GM08714 (cell line): ENCODE data around the gene MSL1.

Experiments
- H3K4me3 ChIP-seq: fragments of 200-500 bp; sonication (Bioruptor generic); 2 replicates; pipeline ENCODE4 v1.5.1; 2014; ENCODE audit warnings: mild to moderate bottlenecking, low read length, inconsistent platforms
- ZNF274 ChIP-seq: IDR thresholded peaks from 2 replicates; pipeline ENCODE4 v1.6.1; 2012; ENCODE audit warnings: mild to moderate bottlenecking, low read depth, low read length

Gene MSL1

DNA sequence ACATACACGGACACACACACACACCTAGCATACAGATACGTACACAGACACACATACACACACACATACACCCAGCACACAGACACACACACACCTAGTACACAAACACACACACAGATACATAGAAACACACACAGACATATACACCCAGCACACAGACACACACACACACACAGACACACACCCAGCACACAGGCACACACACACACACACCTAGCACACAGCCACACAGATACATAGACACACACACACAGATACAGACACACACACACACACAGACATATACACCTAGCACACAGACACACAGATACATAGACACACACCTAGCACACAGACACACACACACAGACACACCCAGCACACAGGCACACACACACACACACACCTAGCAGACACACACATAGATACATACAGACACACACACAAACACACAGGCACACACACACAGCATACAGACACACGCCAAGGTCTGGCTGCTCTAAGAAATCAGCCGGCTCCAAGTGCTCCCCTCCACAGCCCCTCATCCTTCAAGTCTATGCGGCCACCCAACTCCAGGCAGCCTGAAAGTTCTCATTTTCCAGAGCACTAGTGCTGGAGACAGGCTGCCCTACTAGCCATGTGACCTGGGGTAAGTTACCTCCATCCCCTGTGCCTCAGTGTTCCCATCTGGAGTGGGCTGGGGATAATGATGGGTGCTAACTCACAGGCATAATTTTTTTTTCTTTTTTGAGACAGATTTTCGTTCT lies 34.5 kb upstream of the MSL1 start:
- TF ChIP-seq ZNF274, result no peak

DNA sequence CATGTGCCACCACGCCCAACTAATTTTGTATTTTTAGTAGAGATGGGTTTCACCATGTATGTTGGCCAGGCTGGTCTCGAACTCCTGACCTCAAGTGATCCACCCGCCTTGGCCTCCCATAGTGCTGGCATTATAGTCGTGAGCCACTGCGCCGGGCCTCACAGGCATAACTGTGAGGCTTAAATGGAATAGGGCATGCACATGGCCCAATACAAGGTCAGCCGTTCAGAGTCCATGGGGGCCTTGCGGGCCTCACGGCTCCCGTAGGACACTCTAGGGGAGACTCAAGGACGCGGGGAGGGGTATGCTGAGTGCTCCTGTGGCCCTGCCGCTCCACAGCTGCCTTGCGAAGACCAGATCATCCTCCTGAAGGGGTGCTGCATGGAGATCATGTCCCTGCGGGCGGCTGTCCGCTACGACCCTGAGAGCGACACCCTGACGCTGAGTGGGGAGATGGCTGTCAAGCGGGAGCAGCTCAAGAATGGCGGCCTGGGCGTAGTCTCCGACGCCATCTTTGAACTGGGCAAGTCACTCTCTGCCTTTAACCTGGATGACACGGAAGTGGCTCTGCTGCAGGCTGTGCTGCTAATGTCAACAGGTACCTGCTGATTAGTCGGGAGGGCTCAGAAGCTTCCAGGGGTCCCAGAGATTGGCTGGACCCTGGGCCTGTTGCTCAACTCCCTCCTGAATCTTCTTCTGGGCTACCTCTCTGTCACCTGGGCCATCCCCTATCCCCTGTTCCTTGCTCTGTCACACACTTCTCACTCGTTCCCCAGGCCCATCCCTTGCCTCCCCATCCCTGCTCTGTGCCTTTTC lies 33.7 kb upstream of the MSL1 start:
- TF ChIP-seq ZNF274, result no peak
- no peak overlapping the region for H3K4me3 ChIP-seq

More for the DNA sequence above, 34.5 kb upstream of the MSL1 start:
- no peak overlapping the region for H3K4me3 ChIP-seq

DNA sequence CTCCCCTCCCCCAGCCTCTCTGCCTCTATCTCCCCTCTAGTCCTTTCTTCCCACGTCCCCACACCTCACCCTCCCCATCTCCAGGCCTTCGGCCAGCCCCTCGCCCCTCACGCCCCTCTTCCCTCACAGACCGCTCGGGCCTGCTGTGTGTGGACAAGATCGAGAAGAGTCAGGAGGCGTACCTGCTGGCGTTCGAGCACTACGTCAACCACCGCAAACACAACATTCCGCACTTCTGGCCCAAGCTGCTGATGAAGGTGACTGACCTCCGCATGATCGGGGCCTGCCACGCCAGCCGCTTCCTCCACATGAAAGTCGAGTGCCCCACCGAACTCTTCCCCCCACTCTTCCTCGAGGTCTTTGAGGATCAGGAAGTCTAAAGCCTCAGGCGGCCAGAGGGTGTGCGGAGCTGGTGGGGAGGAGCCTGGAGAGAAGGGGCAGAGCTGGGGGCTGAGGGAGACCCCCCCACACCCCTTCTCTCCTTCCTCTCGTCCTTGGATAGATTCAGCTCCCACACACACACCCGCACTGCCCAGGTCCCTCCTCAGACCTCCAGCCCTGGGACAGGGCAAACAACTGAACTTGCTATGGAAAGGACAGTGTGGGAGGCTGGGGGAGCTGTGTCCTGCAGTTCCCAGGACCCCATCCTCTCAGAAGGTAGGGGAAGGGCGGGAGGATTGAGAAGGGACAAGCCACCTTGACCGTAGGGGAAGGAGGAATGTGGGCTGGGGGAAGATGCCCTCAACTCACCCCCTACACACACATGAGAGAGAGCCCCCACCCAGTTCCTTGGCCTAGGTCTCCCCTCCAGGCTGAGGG lies 32.5 kb upstream of the MSL1 start:
- H3K4me3 ChIP-seq, result no peak overlapping the region
- TF ChIP-seq ZNF274, result no peak

DNA sequence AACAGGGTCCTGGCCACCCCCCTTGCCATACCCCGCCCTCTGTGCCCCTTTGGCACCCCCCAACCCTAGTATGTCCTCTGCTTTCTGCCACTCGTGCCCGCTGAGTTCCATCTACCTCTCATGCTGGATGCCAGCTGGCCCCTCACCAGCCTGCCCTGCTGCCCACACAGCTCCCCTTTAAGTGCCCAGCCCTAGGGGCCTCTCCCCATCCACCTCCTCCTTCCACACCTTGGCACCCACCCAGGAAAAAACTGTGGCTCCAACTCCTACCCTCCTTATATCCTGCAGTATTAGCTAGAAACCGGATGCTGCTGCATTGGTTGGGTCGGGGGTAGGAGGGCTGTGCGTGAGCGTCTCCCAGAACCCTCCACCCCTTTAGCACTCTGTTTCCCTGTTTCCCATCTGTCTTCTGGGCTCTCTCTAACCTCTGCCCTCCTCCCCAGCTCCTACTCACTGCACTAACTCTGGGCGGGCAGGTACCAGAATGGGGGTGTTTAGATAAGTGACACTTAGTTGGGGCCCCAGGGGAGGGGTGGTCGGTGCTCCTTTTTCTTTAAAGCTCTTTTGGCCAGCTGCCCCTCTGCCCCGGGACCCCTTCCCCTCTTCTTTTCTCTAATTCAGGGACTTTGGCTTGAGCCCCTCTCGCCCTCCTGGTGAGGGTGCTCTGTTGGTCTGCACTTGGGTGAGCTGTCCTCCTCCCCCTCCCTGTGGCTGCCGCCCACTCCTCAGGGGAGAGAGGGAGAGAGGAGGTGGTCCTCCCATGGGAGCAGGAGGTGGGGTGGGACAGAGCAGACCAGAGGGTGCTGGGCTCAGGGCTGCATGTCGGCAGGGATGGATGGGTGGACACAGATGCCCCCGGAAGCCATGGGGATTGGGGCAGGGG lies 31.3 kb upstream of the MSL1 start:
- no peak for TF ChIP-seq ZNF274
- H3K4me3 ChIP-seq, result no peak overlapping the region

DNA sequence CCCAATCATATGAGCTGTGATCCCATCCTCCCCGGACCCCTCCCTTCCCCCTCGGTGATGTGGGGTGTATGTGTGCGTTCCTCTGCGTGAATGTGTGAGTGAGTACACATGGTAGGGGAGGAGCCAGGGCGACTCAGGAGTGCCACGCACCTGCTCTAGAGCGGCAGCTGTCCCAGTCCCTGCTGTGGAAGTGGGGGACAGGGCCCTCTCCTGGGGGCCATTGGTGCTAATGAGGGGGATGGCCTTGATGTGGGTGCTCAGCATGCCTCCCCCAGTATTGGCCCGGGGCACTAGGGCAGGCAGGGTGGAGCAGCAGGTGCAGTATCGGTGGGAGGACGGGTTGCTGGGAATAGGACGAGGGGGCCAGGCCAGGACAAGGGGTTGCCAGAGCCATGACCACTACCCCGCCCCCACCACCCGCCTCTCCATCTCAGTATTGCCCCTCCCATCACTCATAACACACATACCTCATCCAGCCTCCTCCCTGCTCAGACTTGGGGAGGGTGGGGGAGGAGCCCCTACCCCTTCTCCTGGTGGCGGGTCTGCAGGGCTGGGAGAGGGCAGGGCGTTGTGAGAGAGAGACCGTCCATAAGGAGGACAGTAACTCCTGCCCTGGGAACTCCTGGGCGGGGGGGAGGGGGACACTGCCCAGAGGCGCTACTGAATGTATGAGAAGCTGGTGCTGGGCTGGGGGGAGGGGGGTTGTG lies 29.9 kb upstream of the MSL1 start:
- H3K4me3 ChIP-seq, result no peak overlapping the region
- no peak for TF ChIP-seq ZNF274

DNA sequence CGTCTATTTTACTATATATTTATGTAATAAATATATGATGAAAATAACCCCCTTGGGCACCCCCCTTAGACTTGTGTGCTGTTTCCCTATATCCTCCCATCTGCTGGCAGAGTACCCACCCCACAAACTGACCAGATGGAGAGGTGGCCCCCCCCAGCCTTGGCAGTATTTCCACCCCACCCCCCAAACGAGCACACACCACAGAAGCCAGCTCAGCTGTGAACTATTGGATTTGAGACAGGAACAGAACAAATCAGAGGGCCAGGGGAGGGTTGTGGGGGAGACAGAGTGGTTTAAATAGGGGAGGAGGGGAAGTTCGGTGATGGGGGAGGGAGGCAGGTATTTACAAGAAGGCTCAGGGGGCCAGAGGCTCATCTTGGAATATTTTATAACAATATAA lies 29.2 kb upstream of the MSL1 start:
- TF ChIP-seq ZNF274, result no peak

DNA sequence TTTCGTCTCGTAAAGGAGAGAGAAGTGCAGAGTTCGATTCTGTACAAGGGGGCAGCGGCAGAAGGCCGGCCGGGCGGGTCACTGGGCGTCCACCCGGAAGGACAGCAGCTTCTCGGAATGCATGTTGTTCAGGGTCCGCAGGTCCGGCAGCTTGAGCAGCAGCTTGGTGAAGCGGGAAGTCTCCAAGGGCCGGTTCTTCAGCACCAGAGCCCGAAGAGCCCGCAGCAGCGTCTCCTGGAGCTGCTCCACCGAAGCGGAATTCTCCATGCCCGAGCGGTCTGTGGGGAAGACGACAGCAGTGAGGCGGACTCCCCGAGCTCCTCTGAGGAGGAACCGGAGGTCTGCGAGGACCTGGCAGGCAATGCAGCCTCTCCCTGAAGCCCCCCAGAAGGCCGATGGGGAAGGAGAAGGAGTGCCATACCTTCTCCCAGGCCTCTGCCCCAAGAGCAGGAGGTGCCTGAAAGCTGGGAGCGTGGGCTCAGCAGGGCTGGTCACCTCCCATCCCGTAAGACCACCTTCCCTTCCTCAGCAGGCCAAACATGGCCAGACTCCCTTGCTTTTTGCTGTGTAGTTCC lies 28.7 kb upstream of the MSL1 start:
- no peak for TF ChIP-seq ZNF274
- H3K4me3 ChIP-seq, result no peak overlapping the region

More for the DNA sequence above, 29.2 kb upstream of the MSL1 start:
- H3K4me3 ChIP-seq, result no peak overlapping the region

DNA sequence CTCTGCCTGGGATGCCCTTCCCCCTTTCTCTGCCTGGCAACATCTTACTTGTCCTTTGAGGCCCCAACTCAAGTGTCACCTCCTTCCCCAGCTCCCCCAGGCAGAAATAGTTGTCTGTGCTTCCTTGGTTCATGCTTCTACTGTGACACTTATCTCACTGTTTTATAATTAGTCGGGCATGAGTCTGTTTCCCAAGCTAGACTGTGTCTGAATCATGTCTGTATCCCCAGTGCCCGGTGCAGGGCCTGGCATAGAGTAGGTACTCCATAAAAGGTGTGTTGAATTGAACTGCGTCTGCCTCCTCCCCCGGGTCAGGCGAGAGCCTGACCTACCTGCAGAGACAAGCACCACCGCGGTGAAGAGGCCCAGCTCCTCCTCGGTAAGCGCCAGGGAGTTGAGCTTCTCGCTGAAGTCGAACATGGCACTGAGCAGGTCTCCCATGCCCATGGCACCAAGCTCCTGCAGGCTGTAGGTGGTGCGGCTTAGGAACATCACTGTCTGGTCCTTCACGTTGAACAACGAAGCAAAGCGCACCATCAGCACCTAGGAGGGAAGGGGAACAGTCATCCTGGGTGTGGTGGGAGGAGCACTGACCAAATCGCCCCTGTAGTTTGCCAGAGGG lies 28.1 kb upstream of the MSL1 start:
- no peak for TF ChIP-seq ZNF274
- no peak overlapping the region for H3K4me3 ChIP-seq

DNA sequence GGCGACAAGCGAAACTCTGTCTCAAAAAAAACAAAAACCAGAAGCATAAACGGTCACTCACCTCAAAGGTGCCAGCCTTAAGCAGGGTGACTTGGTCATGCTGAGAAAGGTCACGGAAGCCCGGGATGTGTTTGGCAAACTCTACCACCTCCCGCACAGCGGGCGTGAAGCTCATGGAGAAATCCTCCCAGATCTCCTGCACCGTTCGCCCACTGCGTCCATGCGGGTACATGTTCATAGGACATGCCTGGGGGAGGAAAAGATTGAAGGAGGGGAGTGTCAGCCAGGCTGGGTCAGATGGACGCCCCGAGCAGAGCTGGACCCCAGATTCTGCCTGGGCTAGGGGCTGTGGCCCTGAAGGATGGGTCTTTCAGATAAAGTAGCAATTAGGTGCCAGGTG lies 26.9 kb upstream of the MSL1 start:
- H3K4me3 ChIP-seq, result no peak overlapping the region
- no peak for TF ChIP-seq ZNF274

DNA sequence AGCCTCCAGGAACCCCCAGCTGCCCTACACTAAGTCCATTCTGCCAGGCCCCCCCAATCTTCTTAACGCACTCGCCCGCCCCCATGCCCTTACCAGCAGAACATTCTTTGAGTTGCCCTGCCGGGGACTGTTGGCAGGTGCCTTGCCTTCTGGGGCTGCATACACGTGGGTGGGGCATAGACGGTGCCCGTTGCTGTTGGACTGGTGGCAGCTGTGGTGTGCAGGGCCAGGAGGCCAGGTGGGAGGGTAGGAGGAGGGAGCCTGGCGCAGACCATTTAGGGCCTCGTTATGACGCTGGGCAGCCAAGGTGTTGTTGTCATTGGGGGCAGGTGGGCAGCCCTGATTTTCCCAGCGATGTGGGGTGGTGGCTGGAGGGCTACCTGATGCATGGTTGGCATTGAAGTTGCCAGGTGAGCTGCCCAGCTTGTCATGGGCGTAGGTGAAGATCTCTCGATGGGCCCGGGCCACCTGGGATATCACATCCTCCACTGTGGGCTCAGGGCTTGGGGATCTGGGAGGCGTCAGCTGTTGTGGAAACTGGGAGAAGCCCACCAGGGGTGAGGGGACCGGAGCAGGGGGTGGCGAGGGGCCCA lies 26.3 kb upstream of the MSL1 start:
- no peak overlapping the region for H3K4me3 ChIP-seq
- TF ChIP-seq ZNF274, result no peak

DNA sequence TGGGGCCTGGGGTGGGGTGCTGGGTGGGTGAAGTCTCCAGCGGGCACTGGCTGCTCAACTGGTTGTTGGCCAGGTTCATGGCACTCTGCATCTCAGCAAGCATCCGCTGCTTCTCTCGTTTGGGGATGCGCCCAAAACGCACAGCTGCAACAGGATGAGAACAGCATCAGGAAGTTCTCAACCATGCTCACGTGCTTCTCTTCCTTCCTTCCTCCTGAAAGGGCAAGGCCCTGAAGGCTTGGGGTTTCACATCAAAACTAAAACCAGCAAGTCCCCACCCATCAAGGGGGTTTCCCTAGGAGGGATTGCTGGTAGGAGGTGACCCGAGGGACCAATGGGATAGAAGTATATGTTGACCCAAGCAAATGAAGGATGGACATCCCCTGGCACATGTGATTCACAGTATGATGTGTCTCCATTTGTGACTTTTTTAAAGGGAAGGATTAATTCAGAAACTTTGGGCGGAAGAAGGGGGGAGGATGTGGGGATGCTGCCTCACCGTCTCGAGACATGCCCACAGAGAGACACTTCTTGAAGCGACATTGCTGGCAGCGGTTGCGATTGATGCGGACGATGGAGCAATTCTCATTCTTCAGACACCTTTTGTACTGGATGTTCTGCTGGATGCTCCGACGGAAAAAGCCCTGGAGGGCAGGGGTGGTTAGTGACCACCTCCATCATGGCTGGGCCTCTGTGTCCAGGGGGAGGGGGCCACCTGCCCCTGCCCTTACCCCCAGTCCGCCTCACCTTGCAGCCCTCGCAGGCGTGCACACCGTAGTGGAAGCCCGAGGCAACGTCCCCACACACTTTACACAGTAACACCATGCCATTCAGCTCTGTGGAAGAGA lies 25.6 kb upstream of the MSL1 start:
- no peak overlapping the region for H3K4me3 ChIP-seq
- TF ChIP-seq ZNF274, result no peak
